GM19043 (cell line): ENCODE results near the gene RTP5.
"Not testable (repeated sequence)": the region's sequence is repeated elsewhere in the genome, so short reads cannot be mapped to it uniquely, and the experiment has no call there.

Experiments used
- ATAC-seq: cut with Tn5 transposase; IDR thresholded peaks from one replicate; pipeline ENCODE4 v1.9.1; 2021; ENCODE audit warnings: low read depth; ENCODE audit not compliant: unreplicated experiment

The RTP5 gene

DNA sequence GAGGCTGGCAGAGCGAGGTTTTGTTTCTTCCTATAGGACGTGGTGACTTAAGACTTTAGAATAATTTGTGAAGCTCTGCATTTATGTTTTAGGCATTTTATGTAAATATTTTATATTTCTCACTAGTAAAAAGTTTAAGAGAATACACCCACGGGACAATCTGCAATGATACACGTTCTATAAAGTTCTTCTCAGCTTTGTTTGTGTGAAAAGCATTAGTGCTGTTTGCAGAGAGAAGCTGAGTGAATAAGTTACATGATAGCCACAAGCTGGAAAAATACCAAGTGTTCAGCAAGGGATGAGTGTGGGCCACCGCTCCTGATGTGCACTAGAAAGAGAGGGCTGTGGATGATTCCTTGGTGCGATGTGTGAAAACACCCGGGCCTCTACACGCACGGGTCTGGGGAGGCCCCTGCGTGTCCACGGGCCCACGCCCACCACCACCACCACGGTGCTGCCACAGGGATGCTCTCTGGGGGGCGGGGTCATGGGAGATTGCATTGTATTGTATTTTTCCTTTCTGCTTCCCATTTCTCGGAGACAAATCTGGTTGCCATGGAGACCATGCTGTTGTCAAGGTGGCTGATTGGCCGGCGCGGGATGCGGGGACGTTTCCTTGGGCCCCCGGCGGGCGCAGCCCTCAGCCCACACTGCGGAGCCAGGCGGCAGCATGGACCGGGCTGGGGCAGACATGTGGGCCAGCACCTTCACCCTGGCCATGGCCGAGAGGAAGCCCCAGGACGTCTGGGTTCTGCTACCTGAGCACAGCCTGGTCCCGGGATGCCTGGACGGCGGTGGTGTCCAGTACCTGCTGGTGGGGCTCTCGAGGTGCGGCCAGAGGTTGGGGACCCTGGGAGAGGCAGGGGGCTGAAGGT is at the start of gene RTP5:
RTP5 (plus strand) TSS at position 643 of the 875 bp plus-strand sequence; CDS start at position 671, 28 bp downstream.
- no peak for ATAC-seq

DNA sequence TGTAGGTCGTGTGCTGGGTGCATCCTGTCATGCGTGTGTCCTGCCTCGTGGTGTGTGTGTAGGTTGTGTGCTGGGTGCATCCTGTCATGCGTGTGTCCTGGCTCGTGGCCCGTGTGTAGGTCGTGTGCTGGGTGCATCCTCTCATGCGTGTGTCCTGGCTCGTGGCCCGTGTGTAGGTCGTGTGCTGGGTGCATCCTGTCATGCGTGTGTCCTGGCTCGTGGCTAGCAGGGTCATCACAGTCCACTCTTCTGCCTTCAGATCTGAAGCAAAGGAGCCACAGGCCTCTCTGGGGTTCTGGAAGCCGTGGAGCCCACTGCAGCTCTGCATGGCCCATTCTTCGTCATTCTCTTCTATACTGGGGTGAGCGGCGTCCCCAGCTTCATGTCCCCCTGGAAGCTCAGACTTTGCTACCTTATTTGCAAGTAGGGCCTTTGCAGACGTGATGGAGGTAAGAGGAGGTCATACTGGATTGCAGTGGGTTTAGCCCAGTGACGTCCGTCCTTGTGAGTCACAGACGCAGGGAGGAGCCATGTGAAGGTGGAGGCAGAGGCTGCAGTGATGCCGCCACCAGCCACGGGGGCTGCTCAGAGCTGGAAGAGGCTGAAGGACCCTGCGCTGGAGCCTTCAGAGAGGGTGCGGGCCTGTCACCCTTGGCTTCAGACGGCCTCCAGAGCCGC is 49.4 kb upstream of the RTP5 start:
- ATAC-seq, result not testable (repeated sequence)

DNA sequence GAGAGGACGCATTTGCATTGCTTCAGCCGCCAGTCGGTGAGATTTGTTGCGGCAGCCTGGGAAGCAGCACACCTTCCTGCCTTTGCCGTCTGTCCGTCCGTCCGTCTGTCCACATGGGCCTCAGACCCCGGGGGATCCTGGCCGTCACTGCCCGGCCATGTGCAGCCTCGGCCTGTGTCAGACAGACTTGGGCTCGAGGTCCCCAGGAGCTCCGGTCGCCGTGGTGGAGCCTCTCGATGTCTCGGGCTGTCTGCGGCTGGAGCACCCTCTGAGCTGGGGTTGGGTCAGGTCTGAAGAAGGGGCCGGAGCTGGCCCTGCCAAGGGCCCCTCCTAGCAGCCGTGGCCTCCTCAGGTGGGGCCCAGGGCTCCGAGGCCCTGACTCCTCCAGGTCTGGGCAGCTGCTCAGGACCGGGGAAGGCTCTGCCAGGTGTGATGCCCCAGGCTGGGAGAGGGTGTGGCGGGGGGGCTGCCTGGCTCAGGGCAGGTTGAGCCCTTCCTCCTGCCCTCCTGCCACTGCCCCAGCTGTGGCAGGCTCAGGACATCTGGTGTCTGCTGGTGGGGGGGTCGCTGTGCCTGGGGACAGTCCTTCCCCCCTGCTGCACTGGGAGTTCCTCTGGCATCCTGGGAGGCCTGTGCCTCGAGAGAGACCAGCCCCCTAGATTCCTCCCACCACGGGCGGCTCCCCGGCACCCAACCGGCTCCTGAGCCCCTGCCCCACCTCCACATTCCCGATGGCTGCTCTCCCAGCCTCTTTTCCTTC is 48.7 kb upstream of the RTP5 start:
- ATAC-seq, result no peak

DNA sequence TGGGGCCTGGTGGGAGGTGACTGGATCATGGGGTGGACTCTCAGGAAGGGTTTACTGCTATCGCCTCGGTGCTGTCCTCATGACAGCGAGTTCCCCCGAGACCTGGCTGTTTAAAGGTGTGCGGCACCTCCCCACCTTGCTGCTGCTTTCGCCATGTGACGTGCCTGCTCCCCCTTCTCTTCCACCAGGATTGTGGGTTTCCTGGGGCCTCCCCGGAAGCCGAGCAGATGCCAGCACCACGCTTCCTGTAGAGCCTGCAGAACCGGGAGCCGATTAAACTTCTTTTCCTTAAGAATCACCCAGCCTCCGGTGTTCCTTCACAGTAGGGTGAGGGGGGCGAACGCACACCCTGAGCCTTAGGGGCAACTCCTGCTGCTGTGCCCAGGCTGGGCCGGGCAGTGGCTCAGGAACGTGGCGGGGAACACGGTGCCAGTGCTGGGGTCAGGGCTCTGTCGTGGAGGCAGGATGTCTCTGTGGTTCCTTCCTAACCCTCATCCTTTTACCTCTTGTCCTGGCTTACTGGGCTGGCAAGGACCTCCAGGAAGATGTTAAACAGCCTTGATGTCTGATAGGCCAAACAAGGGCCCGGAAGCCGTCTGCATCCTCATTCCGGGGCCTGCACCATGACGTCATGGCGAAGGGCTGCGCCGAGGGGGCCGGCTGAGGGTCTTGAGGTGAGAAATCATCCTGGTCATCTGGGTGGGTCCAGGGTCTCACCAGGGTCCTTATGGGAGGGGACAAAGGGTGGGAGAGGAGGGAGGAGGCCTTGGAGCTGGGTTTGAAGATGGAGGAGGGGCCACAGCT is 47.9 kb upstream of the RTP5 start:
- ATAC-seq, result no peak

DNA sequence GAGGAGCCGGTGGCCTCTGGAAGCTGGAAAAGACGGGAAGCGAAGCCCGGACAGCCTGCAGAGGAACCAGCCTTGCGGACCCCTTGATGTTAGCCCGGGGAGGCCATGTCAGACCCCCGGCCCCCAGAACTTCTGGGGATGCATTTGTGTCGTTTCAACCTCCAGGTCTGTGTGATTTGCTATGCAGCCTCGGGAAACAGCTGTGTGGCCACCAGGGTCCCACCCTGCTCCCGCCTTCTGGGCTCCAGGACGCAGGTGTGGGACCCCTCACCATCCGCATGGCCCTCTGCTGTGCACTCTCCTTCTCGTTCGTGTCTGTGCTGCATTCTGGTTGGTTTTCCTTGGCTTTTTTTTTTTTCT is 47.3 kb upstream of the RTP5 start:
- ATAC-seq, result no peak

DNA sequence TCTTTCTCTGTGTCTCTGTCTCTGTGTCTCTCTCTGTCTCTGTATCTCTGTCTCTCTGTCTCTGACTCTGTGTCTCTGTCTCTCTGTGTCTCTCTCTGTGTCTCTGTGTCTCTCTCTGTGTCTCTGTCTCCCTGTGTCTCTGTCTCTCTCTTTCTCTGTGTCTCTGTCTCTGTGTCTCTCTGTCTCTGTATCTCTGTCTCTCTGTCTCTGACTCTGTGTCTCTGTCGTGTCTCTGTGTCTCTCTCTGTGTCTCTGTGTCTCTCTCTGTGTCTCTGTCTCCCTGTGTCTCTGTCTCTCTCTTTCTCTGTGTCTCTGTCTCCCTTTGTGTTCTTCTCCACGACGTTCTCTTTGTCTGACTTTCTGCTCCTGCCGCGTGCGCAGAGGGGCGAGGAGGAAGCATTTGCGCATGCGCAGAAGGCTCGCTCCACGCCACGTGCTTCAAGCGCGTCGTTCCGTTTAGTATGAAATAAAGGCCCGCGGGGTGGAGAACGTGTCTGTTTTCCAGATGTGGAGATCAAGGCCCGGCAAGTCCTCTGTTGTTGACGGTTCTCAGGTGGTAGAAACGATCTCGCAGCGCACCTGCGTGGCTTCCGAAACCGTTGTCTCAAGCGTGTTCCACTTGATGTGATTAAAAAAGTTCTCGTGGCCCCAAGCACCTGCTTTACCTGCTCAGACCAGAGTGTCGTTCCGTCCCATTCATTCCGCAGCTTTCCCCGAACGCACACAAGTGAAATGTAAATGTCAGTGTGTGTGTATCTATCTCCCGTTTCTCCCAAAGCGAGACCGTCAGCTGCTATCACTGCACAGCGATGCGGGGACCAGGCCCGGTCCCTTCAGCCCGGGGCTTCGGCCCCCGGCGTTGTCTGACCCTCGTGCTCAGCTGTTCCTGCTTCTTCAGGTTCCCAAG is 45.7 kb upstream of the RTP5 start:
- ATAC-seq, result not testable (repeated sequence)

DNA sequence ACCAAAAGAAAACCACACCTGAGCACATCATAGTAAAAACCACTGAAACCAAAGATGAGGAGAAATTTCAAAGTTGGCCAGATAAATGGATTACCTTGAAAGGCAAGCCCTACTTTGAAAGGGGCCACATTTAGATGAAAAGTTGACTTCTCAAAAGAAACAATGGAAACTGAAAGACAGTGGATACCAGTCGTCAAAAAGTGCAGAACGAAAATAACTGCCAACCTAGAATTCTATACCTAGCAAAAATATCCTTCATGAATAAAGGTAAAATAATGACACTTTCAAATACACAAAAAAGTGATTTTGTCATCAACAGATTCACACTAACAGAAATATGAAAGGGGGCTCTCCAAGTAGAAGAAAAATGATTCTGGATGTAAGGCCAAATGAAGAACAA is 42.1 kb upstream of the RTP5 start:
- ATAC-seq, result no peak

DNA sequence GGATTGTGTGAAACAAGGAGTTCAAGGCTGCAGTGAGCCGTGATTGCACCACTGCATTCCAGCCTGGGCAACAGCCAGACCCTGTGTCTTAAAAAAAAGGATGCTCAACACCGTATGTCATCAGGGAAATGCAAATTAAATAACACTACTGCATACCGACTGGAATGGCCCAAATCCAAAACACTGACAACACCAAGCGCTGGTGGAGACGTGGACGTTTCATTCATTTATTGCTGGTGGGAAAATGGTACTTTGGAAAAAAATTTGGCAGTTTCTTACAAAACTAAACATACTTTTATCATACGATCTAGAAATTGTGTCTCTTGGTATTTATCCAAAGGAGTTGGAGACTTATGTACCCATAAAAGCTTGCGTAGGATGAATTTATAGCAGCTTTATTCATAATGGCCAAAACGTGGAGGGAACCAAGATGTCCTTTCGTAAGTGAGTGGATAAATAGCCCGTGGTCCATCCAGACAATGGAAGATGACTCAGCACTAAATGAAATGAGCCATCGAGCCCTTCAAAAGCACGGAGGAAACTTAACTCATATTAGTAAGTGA is 36.3 kb upstream of the RTP5 start:
- no peak for ATAC-seq

DNA sequence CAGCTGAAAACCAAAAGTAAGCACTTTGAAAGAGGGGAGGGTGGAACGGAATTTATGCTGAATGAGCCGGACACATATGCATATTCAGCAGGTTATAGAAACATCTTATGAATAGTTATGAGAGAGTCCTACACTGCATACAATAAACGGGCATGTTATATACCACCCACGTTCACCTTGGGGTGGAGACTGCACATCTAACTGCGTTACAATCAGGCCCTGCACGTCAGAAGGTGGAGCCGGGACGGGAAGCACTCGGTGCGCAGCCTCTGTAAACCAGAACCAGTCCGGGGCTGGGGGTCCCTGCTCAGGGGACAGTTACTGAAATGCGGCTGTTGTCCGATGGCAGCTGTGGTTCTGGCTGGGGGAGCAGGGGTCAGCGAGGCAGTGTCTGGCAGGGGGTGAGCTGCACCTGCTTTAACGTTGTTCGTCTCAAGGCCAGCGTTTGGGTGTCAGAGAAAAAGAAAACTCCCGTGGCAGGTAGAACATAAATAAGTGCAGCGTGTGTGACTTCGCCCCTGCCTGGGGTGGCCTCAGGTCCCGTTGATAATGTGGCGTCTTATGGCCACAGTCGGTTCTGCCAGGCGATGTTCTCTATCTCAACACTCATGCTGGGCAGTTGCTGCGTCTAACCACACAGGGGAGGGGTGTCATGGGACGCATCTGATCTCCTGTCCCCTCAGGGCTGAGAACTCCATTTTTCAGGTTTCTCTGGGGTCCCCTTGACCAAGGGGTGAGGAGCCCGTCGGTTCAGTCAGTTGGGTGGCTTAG is 35.6 kb upstream of the RTP5 start:
- ATAC-seq, result not testable (repeated sequence)

DNA sequence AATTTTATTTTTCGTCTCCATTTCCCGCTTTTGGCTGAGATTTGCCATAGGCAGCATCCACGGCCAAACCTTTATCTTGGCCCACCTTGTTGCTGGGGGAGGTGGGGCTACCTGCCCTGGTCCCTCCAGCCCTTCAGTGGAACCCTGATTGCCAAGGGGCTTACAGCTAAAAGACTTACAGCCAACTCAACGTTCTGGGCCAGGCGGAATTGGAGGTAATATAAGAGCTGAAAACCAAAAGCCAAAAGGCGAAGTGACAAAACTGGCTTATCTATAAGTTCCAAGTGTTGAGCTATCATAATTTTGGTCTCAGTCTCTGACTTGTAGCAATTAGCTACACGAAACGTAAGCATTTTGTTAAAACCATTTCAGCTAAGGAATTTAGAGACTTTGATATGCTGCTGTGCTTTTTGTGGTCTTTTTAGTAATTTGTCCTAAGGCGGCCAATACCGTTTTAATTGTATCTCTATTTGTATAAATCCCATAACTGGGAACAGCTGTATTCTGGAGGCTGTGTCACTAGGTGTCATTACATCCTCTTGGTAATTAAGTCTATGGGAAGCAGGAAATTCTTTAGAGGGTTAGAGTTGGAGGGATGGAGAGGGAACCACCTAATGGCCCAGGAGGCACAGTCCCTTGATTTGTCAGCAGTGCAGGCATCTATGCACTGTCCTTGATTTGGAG is 34.9 kb upstream of the RTP5 start:
- no peak for ATAC-seq

DNA sequence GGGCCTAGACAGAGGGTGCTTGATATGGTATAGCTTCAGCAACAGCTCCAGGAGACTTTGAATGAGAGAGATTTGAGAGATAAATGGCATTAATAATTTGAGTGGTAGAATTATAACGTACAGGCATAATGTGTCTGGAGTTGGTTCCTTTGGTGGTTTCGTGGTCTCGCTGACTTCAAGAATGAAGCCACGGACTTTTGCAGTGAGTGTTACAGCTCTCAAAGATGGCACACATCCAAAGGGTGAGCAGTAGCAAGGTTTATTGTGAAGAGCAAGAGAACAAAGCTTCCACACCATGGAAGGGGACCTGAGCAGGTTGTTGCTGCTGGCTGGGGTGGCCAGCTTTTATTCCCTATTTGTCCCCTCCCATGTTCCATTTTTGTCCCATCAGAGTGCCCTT is 33.9 kb upstream of the RTP5 start:
- no peak for ATAC-seq

DNA sequence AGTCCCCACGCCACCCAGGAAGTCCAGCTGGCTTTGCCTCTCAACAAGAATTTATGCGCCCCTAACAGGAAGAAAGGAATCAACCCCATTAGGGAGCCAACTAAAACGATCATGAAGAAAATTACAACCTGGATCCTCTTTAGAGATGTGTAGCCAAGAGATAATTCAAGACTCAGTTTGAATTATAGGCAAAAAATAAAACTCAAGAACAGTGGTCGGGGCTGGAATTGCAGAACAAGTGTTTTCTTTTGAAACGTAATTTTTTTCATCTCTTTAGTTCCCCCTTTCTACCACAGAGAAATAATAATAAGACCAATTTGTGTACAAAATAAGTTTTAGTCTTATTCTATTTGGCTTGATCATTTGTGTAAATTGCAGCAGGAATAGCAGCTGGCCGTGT is 33.2 kb upstream of the RTP5 start:
- no peak for ATAC-seq

DNA sequence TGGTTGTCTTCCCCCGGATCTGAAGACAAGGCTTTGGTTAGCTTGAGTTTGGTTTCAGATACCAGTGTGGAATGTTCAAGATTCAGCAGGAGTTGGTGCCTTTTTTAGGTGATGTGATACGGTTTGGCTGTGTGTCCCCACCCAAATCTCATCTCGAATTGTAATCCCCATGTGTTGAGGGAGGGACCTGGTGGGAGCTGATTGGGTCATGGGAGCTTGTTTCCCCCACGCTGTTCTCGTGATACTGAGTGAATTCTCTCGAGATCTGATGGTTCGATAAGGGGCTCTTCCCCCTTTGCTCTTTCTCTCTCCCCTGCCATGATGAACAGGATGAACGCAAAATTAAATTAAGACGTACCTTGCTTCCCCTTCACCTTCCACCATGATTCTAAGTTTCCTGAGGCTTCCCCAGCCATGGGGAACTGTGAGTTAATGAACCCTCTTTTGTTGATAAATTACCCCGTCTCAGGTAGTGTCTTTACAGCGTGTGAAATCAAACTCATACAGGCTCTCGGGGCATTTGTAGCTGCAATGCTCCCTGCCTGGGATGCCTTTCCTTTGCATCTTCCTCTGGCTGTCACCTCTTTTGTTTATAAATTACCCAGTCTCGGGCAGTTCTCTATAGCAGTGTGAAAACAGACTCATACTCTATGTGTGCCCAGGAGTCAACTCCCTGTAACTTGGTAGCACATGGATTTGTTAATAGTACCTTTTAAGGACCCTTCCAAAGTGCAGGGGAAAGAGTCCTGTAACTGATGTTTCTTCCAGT is 32.1 kb upstream of the RTP5 start:
- ATAC-seq, result no peak

DNA sequence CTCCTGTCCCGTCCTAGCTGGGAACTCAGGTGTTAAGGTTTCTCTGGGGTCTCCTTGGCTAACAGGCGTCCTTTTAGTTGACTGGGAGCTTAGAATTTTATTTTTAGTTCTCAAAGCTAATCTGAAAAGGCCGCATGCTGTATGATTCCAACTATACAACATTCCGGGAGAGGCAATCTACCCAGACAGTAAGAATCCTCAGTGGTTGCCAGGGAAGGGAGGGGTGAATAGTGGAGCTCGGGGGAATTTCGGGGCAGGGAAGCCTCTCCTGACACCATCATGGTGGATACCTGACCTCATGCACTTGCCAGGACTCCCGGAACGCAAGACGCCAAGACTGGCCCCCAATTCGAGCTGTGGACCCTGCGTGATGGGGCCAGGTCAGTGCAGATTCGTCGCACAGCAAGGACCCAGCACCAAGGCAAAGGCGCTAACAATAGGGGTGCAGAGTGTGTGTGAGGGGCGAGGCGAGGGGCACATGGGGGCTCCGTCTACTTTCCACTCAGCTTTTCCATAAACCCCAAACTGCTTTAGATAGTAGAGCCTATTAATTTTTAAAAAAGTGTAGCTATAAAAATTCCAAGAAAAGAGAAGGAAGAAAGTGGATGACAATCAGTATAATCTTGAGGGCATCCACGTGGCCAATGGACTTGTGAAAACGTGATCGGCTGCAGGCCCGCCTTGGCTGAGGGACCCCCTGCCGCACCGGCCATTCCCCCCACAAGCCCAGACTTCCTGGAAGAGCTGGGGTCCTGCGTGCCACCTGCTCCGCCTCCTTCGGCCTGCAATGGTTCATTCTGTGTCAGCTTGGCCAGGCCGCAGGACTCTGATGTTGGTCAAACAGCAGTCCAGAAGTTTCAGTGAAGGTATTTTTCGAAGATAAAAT is 28.1 kb upstream of the RTP5 start:
- ATAC-seq, result no peak

DNA sequence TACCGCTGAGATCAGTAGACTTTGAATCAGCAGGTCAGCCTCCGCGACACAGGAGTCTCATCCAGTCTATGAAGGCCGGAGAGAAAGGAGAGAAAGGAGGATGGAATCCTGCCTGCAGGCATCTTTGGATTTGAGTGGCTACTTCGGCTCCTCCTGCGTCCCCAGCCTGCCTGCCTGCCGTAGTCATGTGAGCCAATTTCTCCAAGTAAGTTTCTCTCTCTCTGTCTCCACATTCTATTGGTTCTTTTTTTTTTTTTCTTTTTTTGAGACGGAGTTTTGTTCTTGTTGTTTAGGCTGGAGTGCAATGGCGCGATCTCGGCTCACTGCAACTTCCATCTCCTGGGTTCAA is 27.5 kb upstream of the RTP5 start:
- no peak for ATAC-seq

DNA sequence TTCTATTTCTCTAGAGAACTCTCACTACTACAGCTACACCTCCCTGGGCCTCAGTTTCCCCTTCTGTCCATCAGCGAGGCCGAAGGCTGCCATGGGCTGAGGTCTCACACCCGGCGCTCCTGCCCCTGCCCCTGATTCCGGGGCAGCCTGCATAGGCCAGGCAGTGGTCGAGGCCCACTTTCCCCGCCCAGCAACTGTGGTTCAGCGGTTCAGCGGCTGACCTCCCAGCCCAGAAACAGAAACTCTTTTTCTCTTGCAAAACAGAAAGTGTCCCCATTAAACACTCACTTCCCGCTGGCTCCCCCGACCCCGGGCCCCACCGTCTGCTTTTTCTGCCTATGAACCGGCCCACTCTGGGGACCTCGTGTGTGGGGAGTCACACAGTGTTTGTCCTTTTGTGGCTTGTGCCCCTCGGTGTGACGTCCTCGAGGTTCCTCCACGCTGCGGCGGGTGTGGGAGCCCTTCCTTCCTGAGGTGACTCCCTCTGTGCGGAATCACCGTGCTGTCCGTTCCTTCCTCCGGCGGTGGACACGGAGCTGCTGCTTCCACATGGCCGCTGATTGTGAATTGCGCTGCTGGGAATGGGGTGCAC is 26.8 kb upstream of the RTP5 start:
- ATAC-seq, result no peak
